Hematopoietic multipotent progenitor cell (in vitro differentiated cells): ENCODE results near the gene TRAP1. TPM values are rescaled to one million over a fixed set of nuclear protein-coding genes. Genes with fewer than 3 reads are reported as not detected.
"Not testable (repeated sequence)": the region's sequence is repeated elsewhere in the genome, so short reads cannot be mapped to it uniquely, and the experiment has no call there.

Source experiments
- DNase-seq, 3 donors: peaks; one replicate each; pipeline ENCODE4 v3.0.0-alpha.2; 2011 to 2015; ENCODE audit warnings: low read depth in 2 of 3, low spot score in 2 of 3
- total RNA-seq: library from RNA; depleted of rRNA; stranded (reverse); fragments of >200 nt; gene quantifications from one replicate; pipeline ENCODE4 v1.2.3, GENCODE V29; 2012

TRAP1 gene
- total RNA-seq, 1 donor: 77.6 TPM

DNA sequence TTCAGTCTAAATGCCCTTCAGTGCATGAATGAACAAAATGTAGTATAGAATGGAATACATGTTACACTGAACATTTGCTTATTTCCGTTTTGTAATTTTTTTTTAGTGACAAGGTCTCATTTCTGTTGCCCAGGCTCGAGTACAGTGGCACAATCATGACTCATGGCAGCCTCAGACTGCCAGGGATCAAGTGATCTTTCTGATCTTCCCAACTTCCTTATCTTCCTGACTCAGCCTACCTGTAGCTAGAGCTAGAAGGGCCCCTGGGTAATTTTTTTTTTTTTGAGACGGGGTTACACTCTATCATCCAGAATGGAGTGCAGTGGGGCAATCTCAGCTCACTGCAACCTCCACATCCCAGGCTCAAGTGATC, 98.6 kb downstream of the TRAP1 start:
- peak in 1 of 3 donors; percentile 24 for DNase-seq

DNA sequence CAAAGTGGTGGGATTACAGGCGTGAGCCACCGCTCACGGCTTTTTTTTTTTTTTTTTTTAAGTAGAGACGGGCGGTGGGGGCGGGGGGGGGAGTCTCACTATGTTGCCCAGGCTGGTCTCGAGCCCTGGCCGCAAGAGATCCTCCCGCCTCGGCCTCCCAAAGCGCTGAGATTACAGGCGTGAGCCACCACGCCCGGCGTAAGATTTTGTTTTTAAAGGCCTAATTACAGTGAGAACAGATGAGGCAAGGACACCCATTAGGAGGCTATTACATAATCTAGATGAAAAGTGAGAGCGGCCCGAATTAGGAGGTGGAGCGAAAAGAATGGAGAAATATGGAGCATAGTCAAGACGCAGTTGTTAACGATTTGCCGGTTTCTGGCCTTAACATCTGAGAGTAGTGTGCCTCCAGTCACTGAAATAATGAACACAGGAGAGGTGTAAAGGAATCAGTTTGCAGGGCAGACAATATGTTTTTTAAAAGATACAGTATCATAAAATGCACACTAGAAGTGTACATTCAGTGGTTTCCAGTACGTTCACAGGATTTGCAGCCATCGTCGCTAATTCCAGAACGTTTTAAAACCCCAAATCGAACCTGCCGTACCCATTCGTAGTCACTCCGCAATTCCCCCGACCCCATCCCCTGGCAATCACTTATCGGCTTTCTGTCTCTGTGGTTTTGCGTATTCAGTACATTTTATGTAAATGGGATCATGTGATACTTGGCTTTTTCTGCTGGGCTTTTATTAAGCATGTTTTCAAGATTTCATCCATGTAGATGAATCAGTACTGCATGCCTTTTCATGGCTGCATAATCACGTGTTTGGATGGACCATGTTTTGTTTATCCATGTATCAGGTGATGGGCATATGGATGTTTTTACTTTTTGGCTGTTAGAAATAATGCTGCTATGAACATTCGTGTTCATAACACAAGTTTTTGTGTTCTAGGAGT, 104.5 kb downstream of the TRAP1 start:
- no peak for DNase-seq

DNA sequence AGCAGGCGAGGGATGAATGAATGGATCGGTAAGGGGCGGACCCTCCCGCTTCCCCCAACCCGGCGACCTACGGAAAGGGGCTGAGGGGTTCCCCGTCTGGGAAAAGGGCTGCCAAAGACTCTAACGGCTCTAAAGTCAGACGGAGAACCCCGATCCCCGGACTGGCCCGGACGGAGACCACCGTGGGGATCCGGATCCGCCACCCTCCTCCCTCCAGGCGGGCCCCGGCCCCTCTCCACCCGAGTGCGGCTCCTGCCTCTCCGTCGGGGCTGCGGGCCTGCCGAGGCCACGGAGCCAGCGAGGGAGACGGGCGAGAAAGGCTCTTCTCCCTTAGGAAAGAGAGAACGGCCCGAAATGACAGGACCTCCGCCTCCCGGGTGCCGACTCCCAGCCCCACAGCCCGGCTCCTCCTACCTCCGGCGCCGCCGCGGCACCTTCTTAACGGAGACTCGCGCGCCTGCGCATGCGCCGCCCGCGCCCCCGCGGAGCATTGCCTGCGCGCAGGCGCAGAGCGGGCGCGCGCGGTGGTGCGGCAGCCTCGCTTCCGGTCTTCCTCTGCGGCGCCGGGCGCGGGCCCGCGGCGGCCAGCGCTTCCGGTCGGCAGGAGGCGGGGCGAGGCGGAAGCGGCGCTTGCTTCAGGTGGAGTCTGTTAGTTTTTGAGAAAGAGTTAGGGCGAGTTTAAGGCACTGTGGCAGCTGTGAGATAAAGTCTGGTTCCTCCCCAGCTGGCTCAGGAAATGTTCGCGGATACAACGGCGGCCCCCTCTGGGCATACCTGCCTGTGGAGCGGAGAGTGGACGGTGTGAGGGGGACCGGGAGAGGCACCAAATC, 106.0 kb downstream of the TRAP1 start, which contains the start of gene SLX4:
SLX4 (minus strand) TSS at position 461 of the 830 bp plus-strand sequence. CDS start 2,642 bp downstream, outside the sequence.
- DNase-seq: peak; percentile 93 to 99 (median 94)

DNA sequence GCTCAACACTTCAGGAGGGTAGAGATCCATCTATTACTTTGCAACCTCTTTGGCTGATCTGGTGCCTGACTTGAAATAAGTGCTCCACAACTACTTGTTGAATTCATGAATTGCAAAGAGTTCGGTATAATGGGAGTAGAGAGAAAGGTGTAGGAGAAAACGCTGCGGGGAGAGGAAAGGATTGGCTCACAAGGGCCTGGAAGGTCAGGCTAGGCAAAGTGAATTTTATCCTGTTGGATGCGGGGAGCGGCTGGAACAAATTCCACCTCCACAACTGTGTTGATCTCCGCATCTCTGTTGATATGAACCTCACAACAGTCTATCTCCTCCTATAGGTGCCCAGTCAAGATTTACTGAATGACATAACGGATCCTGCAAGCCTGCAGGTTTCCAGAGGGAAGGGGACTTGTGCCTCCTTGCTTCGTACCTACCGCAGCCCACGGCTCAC, 106.6 kb downstream of the TRAP1 start:
- DNase-seq: no peak

DNA sequence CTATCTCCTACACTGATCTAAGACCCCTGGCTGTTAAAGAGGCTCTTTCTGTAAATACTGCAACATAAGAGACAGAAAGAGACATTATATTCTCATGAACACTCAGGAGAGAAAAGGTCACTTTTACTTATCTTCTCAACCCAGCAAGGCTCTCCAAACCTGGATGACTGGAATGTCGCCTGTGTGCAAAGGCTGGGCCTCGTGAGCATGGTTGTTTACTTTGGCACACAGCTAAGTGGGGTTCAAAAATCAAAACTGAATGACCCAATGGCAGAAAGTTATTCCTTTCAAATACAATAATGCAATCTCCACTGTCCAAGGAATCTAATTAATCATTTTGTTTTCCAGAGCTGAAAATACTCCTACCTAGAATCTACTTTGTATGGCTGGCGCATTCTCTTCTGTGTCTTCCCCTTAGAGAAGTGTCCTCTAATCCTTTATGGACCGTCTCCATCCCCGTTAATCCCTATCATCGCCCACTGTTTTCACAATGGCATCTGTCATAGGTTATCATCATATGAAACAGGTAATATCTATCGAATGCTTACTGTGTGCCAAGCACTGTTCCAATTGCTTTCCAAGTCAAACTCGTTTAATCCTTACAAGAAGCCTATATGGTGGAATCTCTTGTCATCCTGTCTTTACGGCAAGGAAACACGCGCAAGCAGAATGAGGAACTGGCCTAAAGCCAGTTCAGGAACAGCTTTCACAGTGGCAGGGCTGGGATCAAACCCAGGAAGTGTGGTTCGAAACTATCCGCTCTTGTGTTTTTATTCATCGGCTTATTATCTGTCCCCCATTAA, 107.2 kb downstream of the TRAP1 start:
- peak in 1 of 3 donors; percentile 17 for DNase-seq

DNA sequence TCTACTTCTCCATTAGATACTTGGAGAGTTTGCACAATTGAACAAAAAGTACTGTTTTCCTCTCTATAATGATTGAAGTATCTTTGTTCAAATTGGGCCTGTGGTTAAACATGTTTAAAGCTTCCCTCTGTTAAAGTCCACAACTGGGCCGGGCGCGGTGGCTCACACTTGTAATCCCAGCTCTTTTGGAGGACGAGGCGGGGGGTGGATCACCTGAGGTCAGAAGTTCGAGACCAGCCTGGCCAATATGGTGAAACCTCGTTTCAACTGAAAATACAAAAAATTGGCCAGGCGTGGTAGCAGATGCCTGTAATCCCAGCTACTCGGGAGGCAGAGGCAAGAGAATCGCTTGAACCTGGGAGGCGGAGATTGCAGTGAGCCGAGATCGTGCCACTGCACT, 108.3 kb downstream of the TRAP1 start:
- not testable (repeated sequence) for DNase-seq

DNA sequence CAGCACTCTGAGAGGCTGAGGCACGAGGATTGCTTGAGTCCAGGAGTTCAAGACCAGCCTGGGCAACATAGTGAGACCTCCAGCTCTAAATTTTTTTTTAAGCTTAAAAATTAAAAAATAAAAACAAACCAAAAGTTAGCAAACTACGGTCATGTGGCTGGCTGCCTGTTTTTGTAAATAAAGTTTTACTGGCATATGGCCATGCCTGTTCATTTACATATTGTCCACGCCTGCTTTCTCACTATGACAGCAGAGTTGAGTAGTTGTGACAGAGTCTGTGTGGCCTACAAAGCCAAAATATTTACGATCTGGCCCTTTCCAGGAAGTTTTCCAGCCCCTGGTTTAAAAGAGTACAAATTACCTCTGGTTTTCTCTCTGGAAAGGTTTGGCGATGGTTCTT, 109.3 kb downstream of the TRAP1 start:
- no peak for DNase-seq

Other genes with a start within 250 kb of the TRAP1 start
- gene C16orf90, start 222.0 kb downstream of the TRAP1 start, total RNA-seq: not detected
- 5.9 TPM for gene CLUAP1, start 216.5 kb downstream of the TRAP1 start, total RNA-seq
- 58.7 TPM for gene NLRC3, start 140.1 kb downstream of the TRAP1 start, total RNA-seq
- gene SLX4, start 105.9 kb downstream of the TRAP1 start, total RNA-seq: 2.7 TPM
- gene DNASE1, start 62.8 kb downstream of the TRAP1 start, total RNA-seq: 55.2 TPM
- gene CREBBP, start 163.2 kb upstream of the TRAP1 start, total RNA-seq: 42.3 TPM